T-cell (primary cell): ENCODE results near the gene CCDC106. TPM values are rescaled to one million over a fixed set of nuclear protein-coding genes. Genes with fewer than 3 reads are reported as not detected.

Source experiments
- ATAC-seq, 4 experiments: fragments of 200-7000 bp in 3 of 4; fragments of 150-1000 bp in 1 of 4; cut with Tn5 transposase; replicated peaks in 1 of 4; 1 replicate in 3 of 4; 2 replicates in 1 of 4; pipeline ENCODE4 v1.10.0; 2021; ENCODE audit warnings: moderate library complexity in 3 of 4, mild to moderate bottlenecking in 2 of 4, moderate number of reproducible peaks in 1 of 4
- CTCF ChIA-PET, 2 donors: fragments of 300-600 bp; sonication (Branson Sonifier 250); formaldehyde crosslinking; loops; one replicate each; lab custom pipeline; 2022; ENCODE audit warnings: antibody characterized with exemption in 2 of 2; lab: Charles Lee
- POLR2A ChIA-PET, 2 donors: fragments of 300-600 bp; sonication (Branson Sonifier 250); formaldehyde crosslinking; loops; one replicate each; lab custom pipeline; 2022; ENCODE audit warnings: antibody characterized with exemption in 2 of 2; lab: Charles Lee
- DNase-seq, 35 experiments: peaks; one replicate each; pipeline versions ENCODE4 v3.0.0 to v3.0.0-alpha.2; 2013 to 2023
- H3K27ac ChIP-seq: one replicate; pipeline ENCODE4 v1.5.1; 2013; ENCODE audit warnings: low read length
- H3K27me3 ChIP-seq, 2 experiments: replicated peaks in 1 of 2; 1 replicate in 1 of 2; 2 replicates in 1 of 2; pipeline versions ENCODE4 v1.6.1 to v1.7.0; 2013; ENCODE audit warnings: low read length in 1 of 2, mixed read lengths in 1 of 2; ENCODE audit not compliant: control insufficient read depth in 2 of 2, insufficient read depth in 2 of 2; ENCODE audit errors: extremely low read depth in 1 of 2
- H3K36me3 ChIP-seq, 2 donors: 1 replicate in 1 of 2; 2 replicates in 1 of 2; pipeline versions ENCODE4 v1.6.1 to v1.7.0; 2013; ENCODE audit warnings: low read length in 1 of 2; ENCODE audit not compliant: control insufficient read depth in 2 of 2, insufficient read depth in 1 of 2; ENCODE audit errors: extremely low read depth in 1 of 2
- H3K4me1 ChIP-seq, 2 experiments: 1 replicate in 1 of 2; 2 replicates in 1 of 2; pipeline versions ENCODE4 v1.6.1 to v1.7.0; 2013; ENCODE audit warnings: low read length in 2 of 2, mixed read lengths in 1 of 2; ENCODE audit not compliant: insufficient read depth in 2 of 2, control insufficient read depth in 1 of 2; ENCODE audit errors: extremely low read depth in 1 of 2
- H3K4me3 ChIP-seq, 2 donors: 1 replicate in 1 of 2; 2 replicates in 1 of 2; pipeline versions ENCODE4 v1.5.1 to v1.7.0; 2013; ENCODE audit warnings: mild to moderate bottlenecking in 2 of 2, low read length in 1 of 2, moderate library complexity in 1 of 2; ENCODE audit not compliant: control insufficient read depth in 1 of 2; ENCODE audit errors: extremely low read depth in 1 of 2
- H3K9me3 ChIP-seq: 2 replicates; pipeline ENCODE4 v1.7.0; 2013
- H3K27ac Mint-ChIP-seq, 2 donors: one replicate each; pipeline ENCODE4 v1.8.0; 2020 to 2021; ENCODE audit warnings: mild to moderate bottlenecking in 2 of 2, mixed read lengths in 2 of 2
- H3K27me3 Mint-ChIP-seq, 2 donors: one replicate each; pipeline ENCODE4 v1.8.0; 2021 to 2022; ENCODE audit warnings: mixed read lengths in 2 of 2
- H3K36me3 Mint-ChIP-seq: one replicate; pipeline ENCODE4 v1.8.0; 2021; ENCODE audit warnings: mixed read lengths
- H3K4me1 Mint-ChIP-seq, 3 donors: one replicate each; pipeline ENCODE4 v1.8.0; 2020 to 2022; ENCODE audit warnings: mixed read lengths in 3 of 3, mild to moderate bottlenecking in 1 of 3
- H3K4me3 Mint-ChIP-seq, 3 donors: one replicate each; pipeline ENCODE4 v1.8.0; 2020 to 2022; ENCODE audit warnings: mild to moderate bottlenecking in 3 of 3, mixed read lengths in 3 of 3, moderate library complexity in 3 of 3
- H3K9me3 Mint-ChIP-seq, 3 donors: one replicate each; pipeline ENCODE4 v1.8.0; 2020 to 2022; ENCODE audit warnings: mixed read lengths in 3 of 3
- WGBS: methylation state at CpG from one replicate; pipeline ENCODE4 v1.1.5; 2013; ENCODE audit warnings: missing lambda C conversion rate; ENCODE audit not compliant: insufficient coverage; 5-methylcytosine and 5-hydroxymethylcytosine counted together
- total RNA-seq, 35 experiments: library from RNA in 6 of 35; stranded (reverse) in 6 of 35; fragments of 120-200 nt in 1 of 35; gene quantifications; one replicate each; pipeline versions ENCODE4 v1.2.1 to v1.2.4 and lab custom pipeline; 2013 to 2026

CCDC106 gene
- total RNA-seq, 5 donors from 2014 or later (not counting 1 experiment from before 2014, with no cell fraction given): 1.7 to 4.7 (median 3.8) TPM

DNA sequence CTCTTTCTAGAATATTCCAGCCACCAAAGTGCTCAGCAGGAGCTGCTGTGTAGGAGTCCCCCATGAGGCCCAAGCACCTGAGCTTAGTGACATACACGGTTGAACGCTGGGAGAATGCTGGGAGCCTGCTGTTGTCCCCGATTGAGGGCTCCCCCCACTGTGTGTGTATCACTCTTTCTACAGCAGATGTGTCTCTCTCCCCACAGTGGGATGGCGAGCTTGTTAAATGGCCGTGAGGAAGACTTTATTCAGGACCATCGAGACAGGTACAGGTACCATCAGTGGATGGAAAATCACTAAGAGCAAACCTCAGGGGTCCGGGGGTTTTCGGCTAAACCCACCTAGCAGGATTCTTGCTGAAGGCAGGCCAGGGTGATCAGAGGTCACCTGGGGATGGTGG is 49.7 kb downstream of the CCDC106 start:
- H3K27ac ChIP-seq: no peak overlapping the region

GRCh38 chr19:55698256-55698655 is 50.2 kb downstream of the CCDC106 start:
- Mint-ChIP-seq H3K27ac (no peak overlapping the region), H3K27me3 (no peaks in the 10 kb centered on the region), H3K4me1 (no peaks in the 10 kb centered on the region), H3K9me3 (no peaks in the 10 kb centered on the region), H3K36me3 (peaks cover 24% of the 10 kb centered on the region), H3K4me3 (no peak overlapping the region)
- ChIA-PET POLR2A (interaction anchor here in 1 of 2 donors (0.6 kb wide), 1 partner anchor 731 kb away, joined by 4 read pairs; no protein-coding TSS in a partner anchor), CTCF (no interaction called here)
- Histone ChIP-seq H3K27ac (no peak overlapping the region), H3K27me3 (no peaks in the 10 kb centered on the region), H3K36me3 (peaks cover 31 to 41% of the 10 kb centered on the region in 2 donors), H3K9me3 (no peaks in the 10 kb centered on the region), H3K4me1 (no peaks in the 10 kb centered on the region), H3K4me3 (no peak overlapping the region)
- no peak for ATAC-seq
- DNase-seq: no peak
- 95% methylated on average over 15 of the region's 17 CpGs for WGBS

More for the DNA sequence above, 49.7 kb downstream of the CCDC106 start:
- H3K9me3 ChIP-seq: no peaks in the 10 kb centered on the region
- H3K27me3 ChIP-seq: no peaks in the 10 kb centered on the region
- H3K27ac Mint-ChIP-seq: no peak overlapping the region
- WGBS: 90% methylated on average over 6 of the region's 8 CpGs
- H3K36me3 ChIP-seq: peaks cover 35 to 47% of the 10 kb centered on the region in 2 donors
- DNase-seq (no peak), ATAC-seq (no peak)
- CTCF ChIA-PET: no interaction called here
- H3K36me3 Mint-ChIP-seq: peaks cover 24% of the 10 kb centered on the region
- H3K4me1 ChIP-seq: no peaks in the 10 kb centered on the region
- H3K4me3 ChIP-seq: no peak overlapping the region
- no peaks in the 10 kb centered on the region for H3K4me1 Mint-ChIP-seq
- POLR2A ChIA-PET: interaction anchor here in 1 of 2 donors (0.6 kb wide), 1 partner anchor 730 kb away, joined by 4 read pairs; no protein-coding TSS in a partner anchor
- no peaks in the 10 kb centered on the region for H3K27me3 Mint-ChIP-seq
- H3K4me3 Mint-ChIP-seq: no peak overlapping the region
- H3K9me3 Mint-ChIP-seq: no peaks in the 10 kb centered on the region

DNA sequence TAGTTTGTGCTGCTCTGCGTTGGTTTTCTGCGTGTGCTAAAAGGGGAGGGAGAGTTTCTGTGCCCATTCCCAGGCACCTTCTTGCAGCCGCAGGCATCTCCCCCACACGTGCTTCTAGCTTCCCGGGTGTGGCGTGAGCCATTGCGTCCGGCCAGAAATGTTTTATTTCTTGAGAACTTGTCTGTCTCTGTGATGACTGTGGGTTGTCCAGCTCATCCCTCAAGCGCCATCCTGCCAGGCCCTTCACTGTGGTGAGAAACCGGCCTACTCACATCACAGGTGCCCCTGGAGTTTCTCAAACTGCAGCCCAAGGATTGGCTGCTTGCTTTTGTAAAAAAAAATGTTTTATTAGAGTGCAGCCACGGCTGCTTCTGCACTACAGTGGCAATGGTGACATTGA is 51.2 kb downstream of the CCDC106 start:
- H3K27ac ChIP-seq: no peak overlapping the region
- no peak overlapping the region for H3K4me3 Mint-ChIP-seq
- peaks cover 4 to 5% (median 4%) of the 10 kb centered on the region in 3 donors for H3K4me1 Mint-ChIP-seq
- H3K4me3 ChIP-seq: no peak overlapping the region
- no peak overlapping the region for H3K27ac Mint-ChIP-seq
- POLR2A ChIA-PET: no interaction called here
- no peaks in the 10 kb centered on the region for H3K27me3 Mint-ChIP-seq
- H3K36me3 Mint-ChIP-seq: peaks cover 23% of the 10 kb centered on the region
- no peaks in the 10 kb centered on the region for H3K27me3 ChIP-seq
- no peak for ATAC-seq
- H3K4me1 ChIP-seq: peaks cover 0 to 8% of the 10 kb centered on the region in 2 experiments
- WGBS: 97% methylated on average over 6 of the region's 11 CpGs
- H3K36me3 ChIP-seq: peaks cover 28 to 33% of the 10 kb centered on the region in 2 donors
- no peak for DNase-seq
- CTCF ChIA-PET: no interaction called here
- no peaks in the 10 kb centered on the region for H3K9me3 Mint-ChIP-seq
- no peaks in the 10 kb centered on the region for H3K9me3 ChIP-seq

- ATAC-seq (no peak), DNase-seq (no peak)
- Histone ChIP-seq H3K27ac (no peak overlapping the region), H3K4me3 (no peak overlapping the region), H3K36me3 (peaks cover 14 to 22% of the 10 kb centered on the region in 2 donors), H3K9me3 (no peaks in the 10 kb centered on the region), H3K27me3 (no peaks in the 10 kb centered on the region), H3K4me1 (peaks cover 0 to 8% of the 10 kb centered on the region in 2 experiments)
- POLR2A ChIA-PET: no interaction called here
- Mint-ChIP-seq H3K9me3 (no peaks in the 10 kb centered on the region), H3K4me3 (no peak overlapping the region), H3K27me3 (no peaks in the 10 kb centered on the region), H3K4me1 (peaks cover 4 to 6% (median 5%) of the 10 kb centered on the region in 3 donors), H3K27ac (no peak overlapping the region), H3K36me3 (peaks cover 28% of the 10 kb centered on the region)
- WGBS: 100% methylated on average over 10 of the region's 12 CpGs
- CTCF ChIA-PET: no interaction called here
These were observed 52.8 kb downstream of the CCDC106 start for GRCh38 chr19:55700813-55701212.

- Mint-ChIP-seq H3K27ac (peak overlapping the region in 1 of 2 donors; percentile 19), H3K27me3 (no peaks in the 10 kb centered on the region), H3K9me3 (no peaks in the 10 kb centered on the region), H3K4me1 (peaks cover 4 to 6% (median 5%) of the 10 kb centered on the region in 3 donors), H3K4me3 (no peak overlapping the region), H3K36me3 (peaks cover 27% of the 10 kb centered on the region)
- peaks cover 0 to 8% of the 10 kb centered on the region in 2 experiments for H3K4me1 ChIP-seq
- H3K27me3 ChIP-seq: no peaks in the 10 kb centered on the region
- H3K36me3 ChIP-seq: peaks cover 12 to 13% of the 10 kb centered on the region in 2 donors
- H3K27ac ChIP-seq: no peak overlapping the region
- ATAC-seq (no peak), DNase-seq (no peak)
- ChIA-PET CTCF (no interaction called here), POLR2A (no interaction called here)
- H3K4me3 ChIP-seq: no peak overlapping the region
- WGBS: 92% methylated on average over 11 of the region's 13 CpGs
- no peaks in the 10 kb centered on the region for H3K9me3 ChIP-seq
These were observed 54.2 kb downstream of the CCDC106 start for GRCh38 chr19:55702131-55702627.

Other genes starting within 250 kb of the CCDC106 start
- 10 to 100 TPM; 27.5 to 75.2 (median 35.1) TPM for gene UBE2S, start 240.4 kb upstream of the CCDC106 start, total RNA-seq
- not detected for gene SHISA7, start 204.9 kb upstream of the CCDC106 start, total RNA-seq
- 10 to 100 TPM in 3 of 5 donors, 1 to 10 TPM in 2; 6.8 to 18.9 (median 14.7) TPM for gene ISOC2, start 186.6 kb upstream of the CCDC106 start, total RNA-seq
- gene C19orf85, start 183.5 kb upstream of the CCDC106 start, total RNA-seq: not detected
- 10 to 100 TPM; 14.2 to 24.1 (median 16.2) TPM for gene ZNF628, start 171.6 kb upstream of the CCDC106 start, total RNA-seq
- gene NAT14, start 163.0 kb upstream of the CCDC106 start, total RNA-seq: 10 to 100 TPM in 1 of 5 donors, 1 to 10 TPM in 4; 6.3 to 10.4 (median 8.1) TPM
- 1 to 10 TPM in 2 of 5 donors, under 1 TPM in 3; 0.38 to 1.3 (median 0.66) TPM for gene SSC5D, start 159.8 kb upstream of the CCDC106 start, total RNA-seq
- not detected for gene SBK2, start 111.1 kb upstream of the CCDC106 start, total RNA-seq
- gene SBK3, start 102.7 kb upstream of the CCDC106 start, total RNA-seq: not detected
- gene ZNF579, start 67.4 kb upstream of the CCDC106 start, total RNA-seq: 10 to 100 TPM in 3 of 5 donors, 1 to 10 TPM in 2; 5.4 to 13.3 (median 10.0) TPM
- 10 to 100 TPM in 4 of 5 donors, 1 to 10 TPM in 1; 9.8 to 27.7 (median 19.0) TPM for gene FIZ1, start 48.7 kb upstream of the CCDC106 start, total RNA-seq
- gene ZNF524, start 47.9 kb upstream of the CCDC106 start, total RNA-seq: 10 to 100 TPM; 14.9 to 42.2 (median 33.4) TPM
- gene ZNF865, start 42.6 kb upstream of the CCDC106 start, total RNA-seq: 10 to 100 TPM; 16.3 to 29.4 (median 27.3) TPM
- 10 to 100 TPM in 2 of 5 donors, 1 to 10 TPM in 3; 7.2 to 13.3 (median 8.2) TPM for gene ZNF784, start 23.6 kb upstream of the CCDC106 start, total RNA-seq
- 100 to 1,000 TPM in 2 of 5 donors, 10 to 100 TPM in 3; 44.6 to 116 (median 94.2) TPM for gene ZNF580, start 7.2 kb upstream of the CCDC106 start, total RNA-seq
- gene ZNF581, start 4.6 kb upstream of the CCDC106 start, total RNA-seq: 10 to 100 TPM; 26.4 to 38.7 (median 31.9) TPM
- gene U2AF2, start 6.8 kb downstream of the CCDC106 start, total RNA-seq: 100 to 1,000 TPM; 254 to 310 (median 303) TPM
- 10 to 100 TPM; 32.6 to 75.2 (median 60.6) TPM for gene EPN1, start 27.0 kb downstream of the CCDC106 start, total RNA-seq
- gene NLRP9, start 90.2 kb downstream of the CCDC106 start, total RNA-seq: not detected
- not detected for gene RFPL4A, start 110.9 kb downstream of the CCDC106 start, total RNA-seq
- gene RFPL4AL1, start 120.9 kb downstream of the CCDC106 start, total RNA-seq: not detected
- not detected for gene NLRP11, start 183.8 kb downstream of the CCDC106 start, total RNA-seq
- gene NLRP4, start 188.3 kb downstream of the CCDC106 start, total RNA-seq: not detected